ENCODE measurements around the gene ANKRD42. TPM values are rescaled to one million over a fixed set of nuclear protein-coding genes. Genes with fewer than 3 reads are reported as not detected.

ANKRD42 gene
- total and polyA plus RNA-seq, 2 of the 8 experiments (the other 6 are each of a cell fraction or from before 2014, with no cell fraction given) = 2.0 to 5.5 TPM

- H4K5ac ChIP-seq (ENCODE audit: insufficient read length, low read depth, low read length) = no peak overlapping the region
- no peaks in the 10 kb centered on the region for H3K27me3 ChIP-seq (replicated peaks in 1 of 4; ENCODE audit: control insufficient read depth in 3 of 4, extremely low read depth in 1 of 4, insufficient read depth in 3 of 4, low read length in 3 of 4)
- H2BK20ac ChIP-seq (ENCODE audit: low read length) = no peak overlapping the region
- no peaks in the 10 kb centered on the region for H3K4me1 ChIP-seq (replicated peaks in 1 of 4; ENCODE audit: control insufficient read depth in 3 of 4, insufficient read depth in 4 of 4, low read length in 3 of 4)
- H3K23ac ChIP-seq (ENCODE audit: insufficient read length) = no peak overlapping the region
- H4K8ac ChIP-seq (ENCODE audit: extremely low read depth, insufficient read depth, low read length) = no peak overlapping the region
- peaks cover 9% of the 10 kb centered on the region for H3K79me1 ChIP-seq (ENCODE audit: low read depth, low read length)
- TF ChIP-seq SIN3A (conservative IDR thresholded peaks at IDR 0.05 in 1 of 2, IDR thresholded peaks at IDR 0.05 in 1 of 2; ENCODE audit: low read depth in 1 of 2, low read length in 2 of 2) (no peak), JUND (IDR thresholded peaks at IDR 0.05; ENCODE audit: low read length) (no peak), CBX8 (IDR thresholded peaks at IDR 0.05; ENCODE audit: borderline replicate concordance, low read depth, low read length) (no peak), MAX (IDR thresholded peaks at IDR 0.05) (no peak)
- H2BK15ac ChIP-seq (ENCODE audit: low read length) = no peak overlapping the region
- no peak overlapping the region for H2BK120ac ChIP-seq (replicated peaks; ENCODE audit: low read depth, low read length)
- H3K36me3 ChIP-seq (ENCODE audit: control insufficient read depth in 2 of 4, insufficient read depth in 4 of 4, low read length in 3 of 4) = peaks cover 21 to 93% (median 62%) of the 10 kb centered on the region in 4 experiments
- no peak for DNase-seq (ENCODE audit: low read depth in 1 of 2, low spot score in 2 of 2)
- CTCF ChIA-PET (ENCODE audit: partially characterized antibody) = no interaction called here
- H3K56ac ChIP-seq (replicated peaks; ENCODE audit: insufficient read length, low read depth, low read length) = no peak overlapping the region
- H3K9ac ChIP-seq (replicated peaks in 1 of 4; ENCODE audit: extremely low read depth in 1 of 4, low read depth in 3 of 4, low read length in 3 of 4) = no peak overlapping the region
- no peak overlapping the region for H2AFZ ChIP-seq (ENCODE audit: low read length)
- no peaks in the 10 kb centered on the region for H3K9me3 ChIP-seq (ENCODE audit: insufficient read depth in 2 of 2, low read depth in 1 of 2, low read length in 1 of 2)
- H3K4me3 ChIP-seq (ENCODE audit: extremely low read depth in 1 of 4, insufficient read depth in 2 of 4, low read depth in 3 of 4, low read length in 4 of 4) = peak overlapping the region in 1 of 4 experiments; percentile 8; a peak in 1 of 8 replicates
- no peak overlapping the region for H2BK5ac ChIP-seq (ENCODE audit: low read depth, low read length)
- no peak overlapping the region for H3K4ac ChIP-seq (replicated peaks; ENCODE audit: insufficient read length, low read depth, low read length)
- no peaks in the 10 kb centered on the region for H3K23me2 ChIP-seq (ENCODE audit: low read depth, low read length)
- peaks cover 13% of the 10 kb centered on the region in 2 experiments for H4K20me1 ChIP-seq (replicated peaks in 1 of 2; ENCODE audit: control insufficient read depth in 1 of 2, insufficient read depth in 2 of 2, low read length in 2 of 2)
- H4K91ac ChIP-seq (replicated peaks; ENCODE audit: insufficient read length, low read length) = no peak overlapping the region
- H3K79me2 ChIP-seq (ENCODE audit: control insufficient read depth in 1 of 2, insufficient read depth in 2 of 2, low read length in 2 of 2) = peaks cover 7 to 88% of the 10 kb centered on the region in 2 experiments
- H3K27ac ChIP-seq (ENCODE audit: low read depth, low read length) = no peak overlapping the region
- H3K4me2 ChIP-seq (ENCODE audit: insufficient read depth in 1 of 2, low read depth in 2 of 2, low read length in 2 of 2) = peak overlapping the region; percentile 7 to 21; a peak in 2 of 4 replicates
- H2AK5ac ChIP-seq (ENCODE audit: low read depth, low read length) = no peak overlapping the region
- POLR2A ChIA-PET (ENCODE audit: partially characterized antibody) = no interaction called here
- no peak overlapping the region for H3K18ac ChIP-seq (ENCODE audit: extremely low read depth, low read length)
- no peak overlapping the region for H3K14ac ChIP-seq (ENCODE audit: insufficient read length)
- 83% methylated on average over 2 of the region's 2 CpGs; no CpG with 5 or more reads in 1 of the 2 experiments for WGBS, 2 experiments (ENCODE audit: extremely low coverage in 1 of 2, insufficient coverage in 1 of 2, insufficient read length in 1 of 2, insufficient replicate concordance in 2 of 2, low coverage in 1 of 2, low lambda C conversion rate in 2 of 2, missing lambda C conversion rate in 1 of 2)
- no peak overlapping the region for H2BK12ac ChIP-seq (ENCODE audit: low read depth, low read length)
- FAIRE-seq = no peak
Observed at GRCh38 chr11:83170865-83171264, 22.6 kb upstream of the ANKRD42 start.

Measured in H1 (cell line).